HG03066 (cell line): ENCODE data around the gene CST11.
"Not testable (repeated sequence)": the region's sequence is repeated elsewhere in the genome, so short reads cannot be mapped to it uniquely, and the experiment has no call there.

Experiments used
- ATAC-seq: cut with Tn5 transposase; IDR thresholded peaks from one replicate; pipeline ENCODE4 v1.9.1; 2021; ENCODE audit warnings: low read depth; ENCODE audit not compliant: unreplicated experiment

Gene CST11

GRCh38 chr20:23452776-23453175 lies at the start of gene CST11:
TSS of gene CST11 (minus strand) at chr20:23452876. CDS start at chr20:23452811, 65 bp downstream.
- no peak for ATAC-seq

- no peak for ATAC-seq
These were observed 49.2 kb upstream of the CST11 start for GRCh38 chr20:23501926-23502325.

GRCh38 chr20:23497536-23497935 lies 44.9 kb upstream of the CST11 start:
- ATAC-seq = no peak

- no peak for ATAC-seq
These were observed 40.6 kb upstream of the CST11 start for GRCh38 chr20:23493172-23493772.

- ATAC-seq = no peak
These were observed 39.6 kb upstream of the CST11 start for GRCh38 chr20:23492292-23492691.

- no peak for ATAC-seq
These were observed 38.1 kb upstream of the CST11 start, which contains the start of gene CST8 for GRCh38 chr20:23490817-23491216. TSS of gene CST8 (plus strand) at chr20:23491117. CDS start at chr20:23491668, 551 bp downstream.

- ATAC-seq = no peak
These were observed 36.3 kb upstream of the CST11 start for GRCh38 chr20:23488996-23489395.

- no peak for ATAC-seq
These were observed 35.8 kb upstream of the CST11 start for GRCh38 chr20:23488470-23488869.

- no peak for ATAC-seq
These were observed 31.4 kb upstream of the CST11 start for GRCh38 chr20:23484081-23484480.

- ATAC-seq = no peak
These were observed 29.5 kb upstream of the CST11 start for GRCh38 chr20:23482138-23482537.

GRCh38 chr20:23479043-23479442 lies 26.4 kb upstream of the CST11 start:
- no peak for ATAC-seq

GRCh38 chr20:23477223-23477622 lies 24.5 kb upstream of the CST11 start:
- ATAC-seq = no peak

- no peak for ATAC-seq
These were observed 23.5 kb upstream of the CST11 start for GRCh38 chr20:23476015-23476754.

GRCh38 chr20:23475395-23475794 lies 22.7 kb upstream of the CST11 start:
- no peak for ATAC-seq

GRCh38 chr20:23473293-23473692 lies 20.6 kb upstream of the CST11 start:
- not testable (repeated sequence) for ATAC-seq

GRCh38 chr20:23472306-23472705 lies 19.6 kb upstream of the CST11 start:
- not testable (repeated sequence) for ATAC-seq

- ATAC-seq = not testable (repeated sequence)
These were observed 14.3 kb upstream of the CST11 start for GRCh38 chr20:23466961-23467360.

- ATAC-seq = no peak
These were observed 8.5 kb upstream of the CST11 start for GRCh38 chr20:23461180-23461579.

- ATAC-seq = no peak
These were observed 6.9 kb upstream of the CST11 start for GRCh38 chr20:23459461-23460150.

- ATAC-seq = no peak
These were observed 4.2 kb upstream of the CST11 start for GRCh38 chr20:23456873-23457272.

GRCh38 chr20:23456409-23456808 lies 3.7 kb upstream of the CST11 start:
- ATAC-seq = no peak

- ATAC-seq = no peak
These were observed 3.0 kb upstream of the CST11 start for GRCh38 chr20:23455639-23456038.
